ENCODE data around the gene SMAD1. TPM values are rescaled to one million over a fixed set of nuclear protein-coding genes. Genes with fewer than 3 reads are reported as not detected.

The SMAD1 gene
- polyA plus RNA-seq, 2 of the 4 experiments (the other 2 are of a cell fraction), result 9.9 to 23.9 TPM

GRCh38 chr4:145505995-145506394 lies 24.3 kb downstream of the SMAD1 start:
- H3K4me1 ChIP-seq, result peaks cover 11% of the 10 kb centered on the region; the same call in 2 of the 3 replicates
- H3K4me3 ChIP-seq, result no peak overlapping the region
- TF ChIP-seq NFE2L2 (conservative IDR thresholded peaks at IDR 0.05; ENCODE audit: low read length) (no peak), HOXB5 (CRISPR knock-in tag; IDR thresholded peaks at IDR 0.05) (no peak), CHD2 (IDR thresholded peaks at IDR 0.05; ENCODE audit: low read length, partially characterized antibody) (no peak)
- POLR2A ChIA-PET, result no interaction called here
- no peaks in the 10 kb centered on the region for H3K9me3 ChIP-seq
- ATAC-seq (no peak), FAIRE-seq (no peak), DNase-seq (ENCODE audit: low read depth in 1 of 2, low spot score in 1 of 2) (no peak)
- CTCF ChIA-PET, result no interaction called here
- H3K4me2 ChIP-seq, result no peak overlapping the region
- H3K27ac ChIP-seq, result no peak overlapping the region
- WGBS (ENCODE audit: missing lambda C conversion rate), result 91% methylated on average over 3 of the region's 3 CpGs

GRCh38 chr4:145507636-145508035 lies 26.0 kb downstream of the SMAD1 start:
- ATAC-seq (no peak), FAIRE-seq (no peak)
- POLR2A ChIA-PET, result no interaction called here

GRCh38 chr4:145511913-145512522 lies 30.4 kb downstream of the SMAD1 start:
- CTCF ChIA-PET, result no interaction called here
- Histone ChIP-seq H3K4me1 (peaks cover 11% of the 10 kb centered on the region; the same call in 2 of the 3 replicates), H3K4me2 (no peak overlapping the region), H3K4me3 (no peak overlapping the region), H3K9me3 (peaks cover 18% of the 10 kb centered on the region), H3K27ac (no peak overlapping the region)
- POLR2A ChIA-PET, result no interaction called here
- ATAC-seq (no peak), DNase-seq (ENCODE audit: low read depth in 1 of 2, low spot score in 1 of 2) (peak in 1 of 2 experiments; percentile 36), FAIRE-seq (no peak)
- TF ChIP-seq POLR2A (IDR thresholded peaks at IDR 0.05; ENCODE audit: low read length), result no peak
- no peak for TF ChIP-seq MAFK (IDR thresholded peaks at IDR 0.05; ENCODE audit: partially characterized antibody)
- TF ChIP-seq CTCF (IDR thresholded peaks at IDR 0.05), result no peak
- TF ChIP-seq USF2 (IDR thresholded peaks at IDR 0.05), result no peak
- WGBS (ENCODE audit: missing lambda C conversion rate), result 74% methylated on average over 2 of the region's 2 CpGs

More at GRCh38 chr4:145507636-145508035, 26.0 kb downstream of the SMAD1 start:
- TF ChIP-seq RNF2 (IDR thresholded peaks at IDR 0.05; ENCODE audit: borderline replicate concordance, low read depth), result no peak
- TF ChIP-seq MAFK (IDR thresholded peaks at IDR 0.05; ENCODE audit: partially characterized antibody), result peak; percentile 78
- Histone ChIP-seq H3K27ac (0 out of 6 replicates have a peak overlapping the region, but pooled peaks of 1 of the 2 experiments have one; percentile 18), H3K4me2 (peak overlapping the region; percentile 45), H3K4me1 (peaks cover 11% of the 10 kb centered on the region; the same call in 2 of the 3 replicates), H3K9me3 (peaks cover 11% of the 10 kb centered on the region; the same call in 2 of the 3 replicates), H3K4me3 (no peak overlapping the region)
- CTCF ChIA-PET, result no interaction called here
- WGBS (ENCODE audit: missing lambda C conversion rate), result 88% methylated on average over 1 of the region's 1 CpG
- peak in 1 of 2 experiments; percentile 8 for DNase-seq (ENCODE audit: low read depth in 1 of 2, low spot score in 1 of 2)

- CTCF ChIA-PET, result no interaction called here
- no peak for FAIRE-seq
- ATAC-seq, result no peak
- TF ChIP-seq GATA3 (IDR thresholded peaks at IDR 0.05; ENCODE audit: borderline replicate concordance), result no peak
- no peak for TF ChIP-seq EHMT2 (IDR thresholded peaks at IDR 0.05; ENCODE audit: low read depth)
- TF ChIP-seq ESRRA (IDR thresholded peaks at IDR 0.05; ENCODE audit: borderline replicate concordance, low read length), result no peak
- no peak for TF ChIP-seq MAX (IDR thresholded peaks at IDR 0.05)
- TF ChIP-seq E2F6 (IDR thresholded peaks at IDR 0.05; ENCODE audit: borderline replicate concordance, low read depth), result no peak
- TF ChIP-seq HOXB13 (CRISPR knock-in tag; IDR thresholded peaks at IDR 0.05; ENCODE audit: low read depth), result no peak
- no peak for TF ChIP-seq USF2 (IDR thresholded peaks at IDR 0.05)
- TF ChIP-seq RNF2 (IDR thresholded peaks at IDR 0.05; ENCODE audit: borderline replicate concordance, low read depth), result no peak
- no peak for TF ChIP-seq SMC3 (IDR thresholded peaks at IDR 0.05)
- TF ChIP-seq CTCF (IDR thresholded peaks at IDR 0.05), result no peak
- TF ChIP-seq HOXA7 (CRISPR knock-in tag; IDR thresholded peaks at IDR 0.05), result no peak
- TF ChIP-seq CEBPB (IDR thresholded peaks at IDR 0.05), result no peak
- no peak for TF ChIP-seq KDM5A (IDR thresholded peaks at IDR 0.05)
- TF ChIP-seq BHLHE40 (IDR thresholded peaks at IDR 0.05; ENCODE audit: low read depth, low read length), result no peak
- no peak for TF ChIP-seq HDAC2 (IDR thresholded peaks at IDR 0.05)
- no peak for TF ChIP-seq MAZ (IDR thresholded peaks at IDR 0.05; ENCODE audit: borderline replicate concordance, low read depth, low read length)
These were observed 31.5 kb downstream of the SMAD1 start for GRCh38 chr4:145513020-145513621.

More at GRCh38 chr4:145513020-145513621, 31.5 kb downstream of the SMAD1 start:
- DNase-seq (ENCODE audit: low read depth in 1 of 2, low spot score in 1 of 2), result no peak
- Histone ChIP-seq H3K27ac (no peak overlapping the region), H3K4me3 (no peak overlapping the region), H3K9me3 (peaks cover 18% of the 10 kb centered on the region), H3K4me1 (no peaks in the 10 kb centered on the region; the same call in 2 of the 3 replicates), H3K4me2 (no peak overlapping the region)
- WGBS (ENCODE audit: missing lambda C conversion rate), result 84% methylated on average over 4 of the region's 4 CpGs
- POLR2A ChIA-PET, result no interaction called here
